Brain microvascular endothelial cell (primary cell): Measurements from ENCODE around the gene RPL5.

ENCODE experiments used
- DNase-seq: peaks from one replicate; pipeline ENCODE4 v3.0.0-alpha.2; 2020
- H3K27ac ChIP-seq: fragments of 250-450 bp; sonication (Bioruptor Pico); 2 replicates; pipeline ENCODE4 v1.5.1; 2020; ENCODE audit warnings: mild to moderate bottlenecking, moderate library complexity
- H3K27me3 ChIP-seq: fragments of 250-450 bp; sonication (Bioruptor Pico); replicated peaks from 2 replicates; pipeline ENCODE4 v1.5.1; 2020; ENCODE audit warnings: mild to moderate bottlenecking
- H3K36me3 ChIP-seq: fragments of 250-450 bp; sonication (Bioruptor Pico); replicated peaks from 2 replicates; pipeline ENCODE4 v1.5.1; 2020; ENCODE audit warnings: mild to moderate bottlenecking
- H3K4me3 ChIP-seq: 2 replicates; pipeline ENCODE4 v1.5.1; 2011; ENCODE audit warnings: low read depth, mild to moderate bottlenecking, control low read depth, low read length, moderate library complexity
- CTCF ChIP-seq: IDR thresholded peaks from 2 replicates; pipeline ENCODE4 v1.5.1; 2011; ENCODE audit warnings: low read depth, mild to moderate bottlenecking, moderate library complexity, low read length, control low read depth, inconsistent platforms; ENCODE audit errors: missing control alignments
- in situ Hi-C: cut with HindIII; loops from 2 replicates; pipeline ENCODE4 v1.10.0; 2017; ENCODE audit warnings: low sequenced_read_pairs, low pct_ligation_motif_present

The RPL5 gene

GRCh38 chr1:92797961-92798360, 33.9 kb upstream of the RPL5 start:
- DNase-seq: peak; percentile 64
- Histone ChIP-seq H3K4me3 (no peak overlapping the region), H3K36me3 (no peaks in the 10 kb centered on the region), H3K27ac (peak overlapping the region; percentile 52), H3K27me3 (no peaks in the 10 kb centered on the region)
- in situ Hi-C loops: no loop called here
- TF ChIP-seq CTCF: no peak

- in situ Hi-C loops: no loop called here
- DNase-seq: no peak
- TF ChIP-seq CTCF: no peak
- Histone ChIP-seq H3K27me3 (no peaks in the 10 kb centered on the region), H3K4me3 (no peak overlapping the region), H3K36me3 (no peaks in the 10 kb centered on the region), H3K27ac (no peak overlapping the region)
These were observed 28.5 kb upstream of the RPL5 start for GRCh38 chr1:92803140-92803887.

- TF ChIP-seq CTCF: no peak
- Histone ChIP-seq H3K27ac (peak overlapping the region; percentile 97), H3K36me3 (no peaks in the 10 kb centered on the region), H3K4me3 (no peak overlapping the region), H3K27me3 (no peaks in the 10 kb centered on the region)
- DNase-seq: peak; percentile 99
- in situ Hi-C loops: no loop called here
These were observed 27.1 kb upstream of the RPL5 start for GRCh38 chr1:92804721-92805201.

GRCh38 chr1:92805216-92805615, 26.6 kb upstream of the RPL5 start:
- peak overlapping the region; percentile 97 for H3K27ac ChIP-seq
- no peaks in the 10 kb centered on the region for H3K36me3 ChIP-seq
- H3K4me3 ChIP-seq: no peak overlapping the region
- no peak for TF ChIP-seq CTCF
- in situ Hi-C loops: no loop called here
- no peaks in the 10 kb centered on the region for H3K27me3 ChIP-seq
- DNase-seq: peak; percentile 59

GRCh38 chr1:92808381-92808780, 23.5 kb upstream of the RPL5 start:
- in situ Hi-C loops: no loop called here
- Histone ChIP-seq H3K4me3 (no peak overlapping the region), H3K36me3 (no peaks in the 10 kb centered on the region), H3K27ac (peak overlapping the region; percentile 64), H3K27me3 (no peaks in the 10 kb centered on the region)
- TF ChIP-seq CTCF: no peak
- no peak for DNase-seq

GRCh38 chr1:92816732-92817131, 15.1 kb upstream of the RPL5 start:
- no peak for DNase-seq
- H3K4me3 ChIP-seq: no peak overlapping the region
- H3K27me3 ChIP-seq: no peaks in the 10 kb centered on the region
- H3K36me3 ChIP-seq: no peaks in the 10 kb centered on the region
- TF ChIP-seq CTCF: no peak
- in situ Hi-C loops: no loop called here
- no peak overlapping the region for H3K27ac ChIP-seq
